ENCODE results near the gene NAA35. TPM values are rescaled to one million over a fixed set of nuclear protein-coding genes. Genes with fewer than 3 reads are reported as not detected.

NAA35 gene
- total RNA-seq, 1 donor from 2014 or later, result 20.1 TPM

GRCh38 chr9:85940275-85940831 lies 593 bp upstream of the NAA35 start:
- Histone ChIP-seq H3K36me3 (no peaks in the 10 kb centered on the region), H3K4me3 (peak overlapping the region; percentile 72 to 97), H3K9me3 (no peaks in the 10 kb centered on the region), H3K27me3 (no peaks in the 10 kb centered on the region), H3K4me1 (peaks cover 31% of the 10 kb centered on the region), H3K27ac (peak overlapping the region; percentile 96)
- no peak for DNase-seq (ENCODE audit: extremely low spot score in 2 of 2)
- TF ChIP-seq POLR2AphosphoS5 (IDR thresholded peaks at IDR 0.05; ENCODE audit: insufficient read depth in 1 of 2, low read depth in 1 of 2), result no peak
- no peak for TF ChIP-seq CTCF (IDR thresholded peaks at IDR 0.05)
- no peak for TF ChIP-seq POLR2A (IDR thresholded peaks at IDR 0.05)
- intact Hi-C loops (cut with DNase I), result no loop called here

GRCh38 chr9:85941622-85941940 lies 635 bp downstream of the NAA35 start:
- H3K4me3 ChIP-seq, result peak overlapping the region; percentile 72 to 97
- peaks cover 31% of the 10 kb centered on the region for H3K4me1 ChIP-seq
- no peaks in the 10 kb centered on the region for H3K27me3 ChIP-seq
- no peak for DNase-seq (ENCODE audit: extremely low spot score in 2 of 2)
- H3K36me3 ChIP-seq, result no peaks in the 10 kb centered on the region
- H3K9me3 ChIP-seq, result no peaks in the 10 kb centered on the region
- no peak for TF ChIP-seq POLR2AphosphoS5 (IDR thresholded peaks at IDR 0.05; ENCODE audit: insufficient read depth in 1 of 2, low read depth in 1 of 2)
- no peak for TF ChIP-seq POLR2A (IDR thresholded peaks at IDR 0.05)
- no peak for TF ChIP-seq CTCF (IDR thresholded peaks at IDR 0.05)
- H3K27ac ChIP-seq, result peak overlapping the region; percentile 96
- intact Hi-C loops (cut with DNase I), result no loop called here

GRCh38 chr9:85941966-85942912 lies 1.3 kb downstream of the NAA35 start:
- intact Hi-C loops (cut with DNase I), result no loop called here
- DNase-seq (ENCODE audit: extremely low spot score in 2 of 2), result no peak
- Histone ChIP-seq H3K36me3 (no peaks in the 10 kb centered on the region), H3K4me1 (peaks cover 31% of the 10 kb centered on the region), H3K4me3 (peak overlapping the region; percentile 72 to 97), H3K27ac (peak overlapping the region; percentile 96), H3K27me3 (no peaks in the 10 kb centered on the region), H3K9me3 (no peaks in the 10 kb centered on the region)
- TF ChIP-seq POLR2AphosphoS5 (IDR thresholded peaks at IDR 0.05; ENCODE audit: insufficient read depth in 1 of 2, low read depth in 1 of 2), result no peak
- TF ChIP-seq CTCF (IDR thresholded peaks at IDR 0.05), result no peak
- TF ChIP-seq POLR2A (IDR thresholded peaks at IDR 0.05), result no peak

GRCh38 chr9:85942913-85943709 lies 2.2 kb downstream of the NAA35 start:
- H3K9me3 ChIP-seq, result no peaks in the 10 kb centered on the region
- peaks cover 31% of the 10 kb centered on the region for H3K4me1 ChIP-seq
- H3K4me3 ChIP-seq, result no peak overlapping the region
- H3K27ac ChIP-seq, result no peak overlapping the region
- intact Hi-C loops (cut with DNase I), result no loop called here
- H3K27me3 ChIP-seq, result no peaks in the 10 kb centered on the region
- TF ChIP-seq POLR2AphosphoS5 (IDR thresholded peaks at IDR 0.05; ENCODE audit: insufficient read depth in 1 of 2, low read depth in 1 of 2) (peak in 1 of 2 donors; percentile 10), POLR2A (IDR thresholded peaks at IDR 0.05) (no peak)
- DNase-seq (ENCODE audit: extremely low spot score in 2 of 2), result no peak
- H3K36me3 ChIP-seq, result no peaks in the 10 kb centered on the region

- Histone ChIP-seq H3K27me3 (no peaks in the 10 kb centered on the region), H3K4me1 (peaks cover 36% of the 10 kb centered on the region), H3K36me3 (no peaks in the 10 kb centered on the region), H3K4me3 (no peak overlapping the region), H3K9me3 (no peaks in the 10 kb centered on the region), H3K27ac (no peak overlapping the region)
- intact Hi-C loops (cut with DNase I), result no loop called here
- TF ChIP-seq POLR2A (IDR thresholded peaks at IDR 0.05) (no peak), CTCF (IDR thresholded peaks at IDR 0.05) (no peak), POLR2AphosphoS5 (IDR thresholded peaks at IDR 0.05; ENCODE audit: insufficient read depth in 1 of 2, low read depth in 1 of 2) (no peak)
- DNase-seq (ENCODE audit: extremely low spot score in 2 of 2), result no peak
Measured at GRCh38 chr9:85943757-85944430, 2.9 kb downstream of the NAA35 start.

Measured in vagina (tissue), 2 donors.